PC-9 (cell line): ENCODE results near the gene IL13. TPM values are rescaled to one million over a fixed set of nuclear protein-coding genes. Genes with fewer than 3 reads are reported as not detected.

Experiments
- BruUV-seq: library from RNA; stranded (reverse); fragments of 400-500 nt; replicated peaks from 2 replicates; lab custom pipeline; 2021; lab: Mats Ljungman, UMichigan
- CTCF ChIA-PET: fragments of 300-600 bp; sonication (Branson Sonifier 250); formaldehyde crosslinking; loops from one replicate; lab custom pipeline; 2022; ENCODE audit warnings: antibody characterized with exemption; lab: Charles Lee
- POLR2A ChIA-PET: fragments of 300-600 bp; sonication (Branson Sonifier 250); formaldehyde crosslinking; loops from one replicate; lab custom pipeline; 2022; ENCODE audit warnings: antibody characterized with exemption; ENCODE audit not compliant: unreplicated experiment; lab: Charles Lee
- DNase-seq, 2 experiments: peaks; one replicate each; pipeline versions ENCODE4 v3.0.0 to v3.0.0-alpha.2; 2015 to 2022; ENCODE audit warnings: mixed read lengths in 1 of 2
- H2AFZ ChIP-seq: fragments of 200-600 bp; sonication (generic); 2 replicates; pipeline ENCODE4 v1.8.1; 2017; ENCODE audit warnings: antibody characterized with exemption
- H3F3A ChIP-seq: fragments of 200-600 bp; sonication (generic); 2 replicates; pipeline ENCODE4 v1.8.1; 2017; ENCODE audit warnings: antibody characterized with exemption, mild to moderate bottlenecking, low read depth; ENCODE audit not compliant: insufficient read depth
- H3K27ac ChIP-seq: fragments of 200-600 bp; sonication (generic); 2 replicates; pipeline ENCODE4 v1.6.1; 2016; ENCODE audit warnings: mixed run types
- H3K27me3 ChIP-seq: fragments of 200-600 bp; sonication (generic); 2 replicates; pipeline ENCODE4 v1.6.1; 2016; ENCODE audit warnings: low read depth, mixed run types; ENCODE audit not compliant: insufficient read depth
- H3K36me3 ChIP-seq: fragments of 200-600 bp; sonication (generic); 2 replicates; pipeline ENCODE4 v1.6.1; 2016; ENCODE audit warnings: low read depth, mixed run types
- H3K4me1 ChIP-seq: fragments of 200-600 bp; sonication (generic); replicated peaks from 2 replicates; pipeline ENCODE4 v1.6.1; 2016; ENCODE audit warnings: mixed run types; ENCODE audit not compliant: insufficient read depth
- H3K4me2 ChIP-seq: fragments of 200-600 bp; sonication (generic); 2 replicates; pipeline ENCODE4 v1.6.1; 2017; ENCODE audit warnings: mixed run types
- H3K4me3 ChIP-seq: fragments of 200-600 bp; sonication (generic); 2 replicates; pipeline ENCODE4 v1.6.1; 2016; ENCODE audit warnings: mixed run types
- H3K79me2 ChIP-seq: fragments of 200-600 bp; sonication (generic); 2 replicates; pipeline ENCODE4 v1.6.1; 2017; ENCODE audit warnings: low read depth, mixed run types
- H3K9me2 ChIP-seq: fragments of 200-600 bp; sonication (generic); 2 replicates; pipeline ENCODE4 v1.8.1; 2017; ENCODE audit warnings: mild to moderate bottlenecking; ENCODE audit not compliant: insufficient read depth
- H3K9me3 ChIP-seq: fragments of 200-600 bp; sonication (generic); 2 replicates; pipeline ENCODE4 v1.8.1; 2016; ENCODE audit warnings: low read depth; ENCODE audit not compliant: insufficient read depth
- H4K20me1 ChIP-seq: fragments of 200-600 bp; sonication (generic); 2 replicates; pipeline ENCODE4 v1.8.1; 2017; ENCODE audit not compliant: insufficient read depth
- CTCF ChIP-seq: fragments of 200-600 bp; sonication (generic); conservative IDR thresholded peaks from 2 replicates; pipeline ENCODE4 v1.6.1; 2017; ENCODE audit warnings: mixed run types, antibody characterized with exemption, mild to moderate bottlenecking, moderate library complexity
- EZH2 ChIP-seq: fragments of 200-600 bp; sonication (generic); IDR thresholded peaks from 2 replicates; pipeline ENCODE4 v1.8.0; 2017; ENCODE audit warnings: antibody characterized with exemption, low read depth
- intact Hi-C: fragments of 100-400 bp; cut with micrococcal nuclease; formaldehyde crosslinking; loops from one replicate; pipeline ENCODE4 v1.10.0; 2022; ENCODE audit not compliant: unreplicated experiment
- total RNA-seq: library from RNA; stranded (reverse); gene quantifications from 2 replicates; pipeline ENCODE4 v1.2.3, GENCODE V29; 2021

Gene IL13
- total RNA-seq, 1 experiment from 2014 or later: not detected

- H4K20me1 ChIP-seq: no peaks in the 10 kb centered on the region
- no peaks in the 10 kb centered on the region for H3K27me3 ChIP-seq
- intact Hi-C loops: no loop called here
- no peak overlapping the region for H3K27ac ChIP-seq
- TF ChIP-seq CTCF (no peak), EZH2 (no peak)
- H3K9me2 ChIP-seq: no peaks in the 10 kb centered on the region
- H2AFZ ChIP-seq: no peak overlapping the region
- no peak overlapping the region for H3K4me3 ChIP-seq
- H3K9me3 ChIP-seq: no peaks in the 10 kb centered on the region
- H3K4me2 ChIP-seq: no peak overlapping the region
- no peaks in the 10 kb centered on the region for H3K79me2 ChIP-seq
- CTCF ChIA-PET: interaction anchor here (0.6 kb wide), 1 partner anchor 160 kb away, joined by 19 read pairs; no protein-coding TSS in a partner anchor
- no peaks in the 10 kb centered on the region for H3K36me3 ChIP-seq
- POLR2A ChIA-PET: no interaction called here
- DNase-seq: no peak
- H3F3A ChIP-seq: no peaks in the 10 kb centered on the region
- H3K4me1 ChIP-seq: no peaks in the 10 kb centered on the region
- no TSS peak for BruUV-seq
These were observed 1.9 kb downstream of the IL13 start for GRCh38 chr5:132659598-132660493.

- H3K79me2 ChIP-seq: no peaks in the 10 kb centered on the region
- H3K9me2 ChIP-seq: no peaks in the 10 kb centered on the region
- DNase-seq: no peak
- CTCF ChIA-PET: no interaction called here
- no peaks in the 10 kb centered on the region for H3K9me3 ChIP-seq
- intact Hi-C loops: no loop called here
- no peak overlapping the region for H2AFZ ChIP-seq
- POLR2A ChIA-PET: no interaction called here
- H3K36me3 ChIP-seq: no peaks in the 10 kb centered on the region
- H4K20me1 ChIP-seq: no peaks in the 10 kb centered on the region
- no peak for TF ChIP-seq EZH2
- TF ChIP-seq CTCF: no peak
- H3K27me3 ChIP-seq: no peaks in the 10 kb centered on the region
- H3K4me2 ChIP-seq: no peak overlapping the region
- H3K4me3 ChIP-seq: no peak overlapping the region
- BruUV-seq: no TSS peak
- no peaks in the 10 kb centered on the region for H3K4me1 ChIP-seq
- H3K27ac ChIP-seq: no peak overlapping the region
- H3F3A ChIP-seq: no peaks in the 10 kb centered on the region
These were observed 3.4 kb downstream of the IL13 start for GRCh38 chr5:132661231-132662003.

DNA sequence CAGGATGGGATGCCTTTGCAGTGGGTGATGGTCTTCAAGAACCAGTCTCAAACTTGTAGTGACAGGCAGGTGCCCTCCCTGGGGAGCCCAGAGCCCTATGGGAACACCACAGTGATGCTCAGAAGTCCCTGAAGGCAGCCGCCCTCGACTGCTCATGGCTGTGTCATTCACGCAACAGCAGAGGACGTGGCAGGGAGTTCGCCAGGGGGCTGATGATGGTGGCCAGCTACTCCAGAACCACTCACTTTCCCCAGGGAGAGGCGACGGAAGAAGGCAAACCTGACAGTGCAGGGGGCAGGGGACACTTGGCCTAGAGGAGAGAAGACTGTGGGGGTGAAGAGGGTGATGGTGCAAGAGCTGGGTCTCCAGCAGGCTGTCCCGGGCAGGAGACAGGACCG, 4.0 kb downstream of the IL13 start:
- H3K9me3 ChIP-seq: no peaks in the 10 kb centered on the region
- H3F3A ChIP-seq: no peaks in the 10 kb centered on the region
- intact Hi-C loops: no loop called here
- DNase-seq: no peak
- no TSS peak for BruUV-seq
- no peak overlapping the region for H2AFZ ChIP-seq
- ChIA-PET CTCF (no interaction called here), POLR2A (no interaction called here)
- no peak overlapping the region for H3K4me2 ChIP-seq
- H3K27me3 ChIP-seq: no peaks in the 10 kb centered on the region
- no peaks in the 10 kb centered on the region for H3K4me1 ChIP-seq
- H3K79me2 ChIP-seq: no peaks in the 10 kb centered on the region
- no peak overlapping the region for H3K4me3 ChIP-seq
- no peak overlapping the region for H3K27ac ChIP-seq
- H3K9me2 ChIP-seq: no peaks in the 10 kb centered on the region
- TF ChIP-seq EZH2 (no peak), CTCF (no peak)
- H4K20me1 ChIP-seq: no peaks in the 10 kb centered on the region
- H3K36me3 ChIP-seq: no peaks in the 10 kb centered on the region
